GM23248 (cell line): Measurements from ENCODE around the gene MRPS22.

Source experiments
- EZH2 ChIP-seq: fragments of 200-600 bp; sonication (generic); IDR thresholded peaks from 2 replicates; pipeline ENCODE4 v1.6.1; 2018; ENCODE audit warnings: antibody characterized with exemption, mild to moderate bottlenecking; ENCODE audit not compliant: insufficient read depth, poor library complexity, severe bottlenecking
- EZH2phosphoT487 ChIP-seq: fragments of 200-600 bp; sonication (generic); IDR thresholded peaks from 2 replicates; pipeline ENCODE4 v1.6.1; 2018; ENCODE audit warnings: antibody characterized with exemption, moderate library complexity, mild to moderate bottlenecking, low read depth; ENCODE audit not compliant: insufficient read depth

GRCh38 chr3:139325551-139325950 is 18.3 kb upstream of the MRPS22 start:
- TF ChIP-seq EZH2: no peak
- no peak for TF ChIP-seq EZH2phosphoT487
